Measurements from ENCODE around the gene PDIA5.

DNA sequence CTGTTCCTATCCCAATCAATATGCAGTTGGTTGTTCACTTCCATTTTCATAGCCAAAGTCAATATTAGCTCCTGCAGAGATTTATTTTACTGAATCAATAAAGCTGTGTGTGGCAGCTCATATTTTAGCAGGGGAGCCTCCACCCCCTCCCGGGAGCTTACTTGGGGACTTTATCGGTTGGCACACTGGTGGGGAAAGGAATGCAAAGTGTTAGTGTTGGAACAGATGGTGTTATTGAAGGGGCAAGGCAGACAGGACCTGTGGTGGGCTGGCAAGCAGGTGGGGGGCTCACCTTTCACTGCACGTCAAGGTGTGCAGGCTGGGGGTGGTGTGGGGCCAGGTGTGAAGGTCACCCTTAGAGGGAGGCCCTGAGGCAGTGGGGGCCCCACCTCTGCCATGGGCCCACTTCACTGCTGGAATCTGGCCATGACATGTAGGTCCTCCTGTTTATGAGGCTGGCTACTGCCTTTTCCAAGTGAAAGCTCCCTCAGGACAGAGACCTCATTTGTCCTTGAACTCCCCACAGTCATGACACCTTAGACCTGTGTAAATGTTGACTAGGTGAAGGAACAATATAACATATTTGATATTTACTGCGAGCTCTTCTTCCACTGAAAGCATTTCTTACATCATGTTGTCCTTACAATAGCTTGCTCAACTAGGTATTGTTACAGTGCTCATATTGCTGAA, 90.9 kb downstream of the PDIA5 start:
- TF ChIP-seq, protein P1, sequence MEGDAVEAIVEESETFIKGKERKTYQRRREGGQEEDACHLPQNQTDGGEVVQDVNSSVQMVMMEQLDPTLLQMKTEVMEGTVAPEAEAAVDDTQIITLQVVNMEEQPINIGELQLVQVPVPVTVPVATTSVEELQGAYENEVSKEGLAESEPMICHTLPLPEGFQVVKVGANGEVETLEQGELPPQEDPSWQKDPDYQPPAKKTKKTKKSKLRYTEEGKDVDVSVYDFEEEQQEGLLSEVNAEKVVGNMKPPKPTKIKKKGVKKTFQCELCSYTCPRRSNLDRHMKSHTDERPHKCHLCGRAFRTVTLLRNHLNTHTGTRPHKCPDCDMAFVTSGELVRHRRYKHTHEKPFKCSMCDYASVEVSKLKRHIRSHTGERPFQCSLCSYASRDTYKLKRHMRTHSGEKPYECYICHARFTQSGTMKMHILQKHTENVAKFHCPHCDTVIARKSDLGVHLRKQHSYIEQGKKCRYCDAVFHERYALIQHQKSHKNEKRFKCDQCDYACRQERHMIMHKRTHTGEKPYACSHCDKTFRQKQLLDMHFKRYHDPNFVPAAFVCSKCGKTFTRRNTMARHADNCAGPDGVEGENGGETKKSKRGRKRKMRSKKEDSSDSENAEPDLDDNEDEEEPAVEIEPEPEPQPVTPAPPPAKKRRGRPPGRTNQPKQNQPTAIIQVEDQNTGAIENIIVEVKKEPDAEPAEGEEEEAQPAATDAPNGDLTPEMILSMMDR (IDR thresholded peaks at IDR 0.05; ENCODE audit: low read depth, low read length, missing input control): no peak
- TF ChIP-seq, protein P2, sequence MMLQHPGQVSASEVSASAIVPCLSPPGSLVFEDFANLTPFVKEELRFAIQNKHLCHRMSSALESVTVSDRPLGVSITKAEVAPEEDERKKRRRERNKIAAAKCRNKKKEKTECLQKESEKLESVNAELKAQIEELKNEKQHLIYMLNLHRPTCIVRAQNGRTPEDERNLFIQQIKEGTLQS (IDR thresholded peaks at IDR 0.05): no peak
- TF ChIP-seq FOXA1 (IDR thresholded peaks at IDR 0.05) (no peak), FOXA2 (IDR thresholded peaks at IDR 0.05) (peak; percentile 69), EGR1 (IDR thresholded peaks at IDR 0.05; ENCODE audit: low read depth in 2 of 2) (peak in 1 of 2 donors; percentile 54), TAF1 (conservative IDR thresholded peaks at IDR 0.05) (no peak), JUND (IDR thresholded peaks at IDR 0.05) (peak in 1 of 2 donors; percentile 25), YY1 (IDR thresholded peaks at IDR 0.05) (peak; percentile 22), RAD21 (IDR thresholded peaks at IDR 0.05) (peak in 1 of 2 donors; percentile 43), GABPA (IDR thresholded peaks at IDR 0.05 in 1 of 2, conservative IDR thresholded peaks at IDR 0.05 in 1 of 2) (no peak), RXRA (IDR thresholded peaks at IDR 0.05) (peak; percentile 54 to 75)
- TF ChIP-seq, protein P3, sequence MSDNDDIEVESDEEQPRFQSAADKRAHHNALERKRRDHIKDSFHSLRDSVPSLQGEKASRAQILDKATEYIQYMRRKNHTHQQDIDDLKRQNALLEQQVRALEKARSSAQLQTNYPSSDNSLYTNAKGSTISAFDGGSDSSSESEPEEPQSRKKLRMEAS (IDR thresholded peaks at IDR 0.05): no peak
- TF ChIP-seq, protein P4, sequence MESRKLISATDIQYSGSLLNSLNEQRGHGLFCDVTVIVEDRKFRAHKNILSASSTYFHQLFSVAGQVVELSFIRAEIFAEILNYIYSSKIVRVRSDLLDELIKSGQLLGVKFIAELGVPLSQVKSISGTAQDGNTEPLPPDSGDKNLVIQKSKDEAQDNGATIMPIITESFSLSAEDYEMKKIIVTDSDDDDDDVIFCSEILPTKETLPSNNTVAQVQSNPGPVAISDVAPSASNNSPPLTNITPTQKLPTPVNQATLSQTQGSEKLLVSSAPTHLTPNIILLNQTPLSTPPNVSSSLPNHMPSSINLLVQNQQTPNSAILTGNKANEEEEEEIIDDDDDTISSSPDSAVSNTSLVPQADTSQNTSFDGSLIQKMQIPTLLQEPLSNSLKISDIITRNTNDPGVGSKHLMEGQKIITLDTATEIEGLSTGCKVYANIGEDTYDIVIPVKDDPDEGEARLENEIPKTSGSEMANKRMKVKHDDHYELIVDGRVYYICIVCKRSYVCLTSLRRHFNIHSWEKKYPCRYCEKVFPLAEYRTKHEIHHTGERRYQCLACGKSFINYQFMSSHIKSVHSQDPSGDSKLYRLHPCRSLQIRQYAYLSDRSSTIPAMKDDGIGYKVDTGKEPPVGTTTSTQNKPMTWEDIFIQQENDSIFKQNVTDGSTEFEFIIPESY (IDR thresholded peaks at IDR 0.05): no peak
